Mesenchymal stem cell (in vitro differentiated cells and primary cell): Measurements from ENCODE around the gene PIGQ.

ENCODE experiments used
- DNase-seq: peaks from one replicate; pipeline ENCODE4 v3.0.0-alpha.2; 2013
- H2AFZ ChIP-seq: one replicate; pipeline ENCODE4 v1.6.1; 2013; ENCODE audit warnings: low read depth, mild to moderate bottlenecking, control low read depth, inconsistent platforms, low read length, moderate library complexity
- H2AK5ac ChIP-seq: 2 replicates; pipeline ENCODE4 v1.6.1; 2013; ENCODE audit warnings: low read length, moderate library complexity, mild to moderate bottlenecking, inconsistent platforms; ENCODE audit not compliant: severe bottlenecking
- H2BK120ac ChIP-seq: one replicate; pipeline ENCODE4 v1.6.1; 2013; ENCODE audit warnings: low read depth, mild to moderate bottlenecking, inconsistent platforms, low read length, moderate library complexity
- H2BK12ac ChIP-seq, 2 experiments: one replicate each; pipeline ENCODE4 v1.6.1; 2013; ENCODE audit warnings: inconsistent platforms in 2 of 2, low read length in 2 of 2, mild to moderate bottlenecking in 2 of 2, moderate library complexity in 2 of 2, control low read depth in 1 of 2
- H2BK15ac ChIP-seq: one replicate; pipeline ENCODE4 v1.6.1; 2013; ENCODE audit warnings: mild to moderate bottlenecking, low read depth, inconsistent platforms; ENCODE audit not compliant: poor library complexity, severe bottlenecking
- H2BK5ac ChIP-seq: 2 replicates; pipeline ENCODE4 v1.6.1; 2013; ENCODE audit warnings: low read depth, mild to moderate bottlenecking, low read length, control low read depth, inconsistent platforms; ENCODE audit not compliant: poor library complexity, severe bottlenecking
- H3K14ac ChIP-seq, 2 experiments: one replicate each; pipeline ENCODE4 v1.6.1; 2013; ENCODE audit warnings: inconsistent platforms in 2 of 2, low read length in 2 of 2, control low read depth in 1 of 2, mild to moderate bottlenecking in 1 of 2, moderate library complexity in 1 of 2
- H3K18ac ChIP-seq, 2 experiments: one replicate each; pipeline ENCODE4 v1.6.1; 2013; ENCODE audit warnings: inconsistent platforms in 2 of 2, low read length in 2 of 2, control low read depth in 1 of 2, low read depth in 1 of 2, mild to moderate bottlenecking in 1 of 2
- H3K23ac ChIP-seq, 2 experiments: one replicate each; pipeline ENCODE4 v1.6.1; 2013; ENCODE audit warnings: inconsistent platforms in 2 of 2, low read length in 2 of 2, mild to moderate bottlenecking in 2 of 2, moderate library complexity in 2 of 2, control low read depth in 1 of 2
- H3K27ac ChIP-seq: 2 replicates; pipeline ENCODE4 v1.5.1; 2013; ENCODE audit warnings: mild to moderate bottlenecking, moderate library complexity, low read length, control low read depth, inconsistent platforms; ENCODE audit not compliant: poor library complexity, severe bottlenecking
- H3K27me3 ChIP-seq, 2 experiments: 2 replicates each; pipeline versions ENCODE4 v1.6.1 to v1.7.0; 2013; ENCODE audit warnings: low read length in 2 of 2, mild to moderate bottlenecking in 2 of 2, moderate library complexity in 2 of 2, control low read depth in 1 of 2, inconsistent platforms in 1 of 2; ENCODE audit not compliant: control insufficient read depth in 1 of 2, insufficient read depth in 1 of 2
- H3K36me3 ChIP-seq, 2 experiments: 2 replicates each; pipeline versions ENCODE4 v1.6.1 to v1.7.0; 2013; ENCODE audit warnings: low read length in 2 of 2, control low read depth in 1 of 2, inconsistent platforms in 1 of 2, low read depth in 1 of 2, mild to moderate bottlenecking in 1 of 2; ENCODE audit not compliant: insufficient read depth in 2 of 2, control insufficient read depth in 1 of 2
- H3K4ac ChIP-seq, 2 experiments: one replicate each; pipeline ENCODE4 v1.6.1; 2013; ENCODE audit warnings: inconsistent platforms in 2 of 2, low read length in 2 of 2, mild to moderate bottlenecking in 2 of 2, moderate library complexity in 2 of 2, control low read depth in 1 of 2, low read depth in 1 of 2
- H3K4me1 ChIP-seq: 2 replicates; pipeline ENCODE4 v1.6.1; 2013; ENCODE audit warnings: low read depth, low read length, control low read depth; ENCODE audit not compliant: control insufficient read depth, insufficient read depth
- H3K4me2 ChIP-seq: 2 replicates; pipeline ENCODE4 v1.6.1; 2013; ENCODE audit warnings: low read length, mild to moderate bottlenecking, inconsistent platforms; ENCODE audit not compliant: poor library complexity, severe bottlenecking
- H3K4me3 ChIP-seq, 2 experiments: 2 replicates each; pipeline versions ENCODE4 v1.5.1 to v1.7.0; 2013; ENCODE audit warnings: low read length in 2 of 2, mild to moderate bottlenecking in 2 of 2, control low read depth in 1 of 2, low read depth in 1 of 2; ENCODE audit not compliant: insufficient read depth in 1 of 2
- H3K79me1 ChIP-seq: replicated peaks from 2 replicates; pipeline ENCODE4 v1.6.1; 2013; ENCODE audit warnings: mild to moderate bottlenecking, control low read depth, low read length, inconsistent platforms; ENCODE audit not compliant: poor library complexity, severe bottlenecking
- H3K9ac ChIP-seq: 2 replicates; pipeline ENCODE4 v1.7.0; 2013; ENCODE audit warnings: mild to moderate bottlenecking, low read length, moderate library complexity
- H3K9me3 ChIP-seq: 2 replicates; pipeline ENCODE4 v1.7.0; 2013; ENCODE audit warnings: mild to moderate bottlenecking, low read length; ENCODE audit not compliant: control insufficient read depth
- H4K8ac ChIP-seq: one replicate; pipeline ENCODE4 v1.6.1; 2013; ENCODE audit warnings: inconsistent platforms, mild to moderate bottlenecking, low read length, moderate library complexity
- H4K91ac ChIP-seq: one replicate; pipeline ENCODE4 v1.6.1; 2013; ENCODE audit warnings: mild to moderate bottlenecking, low read length, inconsistent platforms
- WGBS: methylation state at CpG from one replicate; pipeline ENCODE4 v1.1.7; 2013; ENCODE audit warnings: mixed read lengths; 5-methylcytosine and 5-hydroxymethylcytosine counted together

PIGQ gene

GRCh38 chr16:615122-615521 is 45.4 kb downstream of the PIGQ start:
- H2BK120ac ChIP-seq: no peak overlapping the region
- H2AK5ac ChIP-seq: no peak overlapping the region
- peaks cover 35% of the 10 kb centered on the region for H3K79me1 ChIP-seq

DNA sequence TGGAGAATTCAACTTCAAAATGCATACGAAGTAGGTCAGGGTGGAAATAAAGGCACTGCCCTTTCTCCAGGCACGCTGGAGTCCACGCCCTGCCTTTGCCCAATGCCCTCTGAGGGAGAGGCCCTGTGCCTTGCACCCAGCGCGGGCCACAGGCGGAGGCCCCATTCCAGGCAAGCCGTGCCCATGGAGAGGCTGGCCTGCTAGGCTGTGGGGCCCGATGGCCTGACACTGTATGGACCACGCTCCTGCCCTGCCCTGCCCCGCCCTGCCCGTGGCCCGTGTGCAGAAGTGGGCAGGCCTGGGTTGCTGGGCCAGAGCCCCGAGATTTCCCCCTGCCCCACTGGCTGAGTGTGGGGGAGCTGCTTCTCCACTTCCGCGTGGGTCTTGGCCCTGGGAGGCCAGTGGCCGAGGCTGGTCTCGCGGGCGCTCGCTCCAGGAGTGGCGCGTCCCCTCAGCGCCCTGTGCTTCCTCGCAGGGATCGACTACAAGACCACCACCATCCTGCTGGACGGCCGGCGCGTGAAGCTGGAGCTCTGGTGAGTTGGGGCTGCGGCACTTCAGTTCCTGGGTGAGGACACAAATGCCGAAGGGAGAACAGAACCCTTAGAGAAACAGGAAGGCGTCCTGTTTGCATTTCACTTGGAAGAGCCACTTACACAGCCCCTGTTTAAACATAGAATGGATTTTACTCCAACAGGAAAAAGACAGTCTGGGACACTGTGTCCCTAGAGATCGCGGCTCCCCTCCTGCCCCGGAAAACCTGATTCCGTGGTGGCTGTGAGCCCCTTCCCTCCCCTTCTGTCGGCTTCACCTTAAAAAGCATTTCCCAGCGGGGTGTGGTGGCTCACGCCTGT is 47.2 kb downstream of the PIGQ start:
- Histone ChIP-seq H3K27me3 (no peaks in the 10 kb centered on the region), H2AK5ac (no peak overlapping the region), H2BK12ac (no peak overlapping the region), H3K4me1 (peaks cover 9% of the 10 kb centered on the region), H3K18ac (no peak overlapping the region), H3K4me2 (no peak overlapping the region), H2BK5ac (no peak overlapping the region), H2AFZ (no peak overlapping the region), H3K79me1 (peaks cover 41% of the 10 kb centered on the region), H2BK120ac (no peak overlapping the region), H3K23ac (no peak overlapping the region), H4K8ac (no peak overlapping the region), H3K9ac (no peak overlapping the region), H3K9me3 (no peaks in the 10 kb centered on the region), H3K14ac (no peak overlapping the region), H3K27ac (no peak overlapping the region), H2BK15ac (no peak overlapping the region), H3K4me3 (no peak overlapping the region), H3K36me3 (peaks cover 0 to 42% of the 10 kb centered on the region in 2 experiments), H4K91ac (no peak overlapping the region), H3K4ac (no peak overlapping the region)
- no peak for DNase-seq
- whole genome bisulfite sequencing: 95% methylated on average over 39 of the region's 39 CpGs

More at GRCh38 chr16:615122-615521, 45.4 kb downstream of the PIGQ start:
- 94% methylated on average over 13 of the region's 13 CpGs for WGBS
- H3K4me2 ChIP-seq: no peak overlapping the region
- no peak overlapping the region for H2BK12ac ChIP-seq
- no peak overlapping the region for H3K9ac ChIP-seq
- no peak overlapping the region for H2BK15ac ChIP-seq
- H2BK5ac ChIP-seq: no peak overlapping the region
- H3K23ac ChIP-seq: no peak overlapping the region
- no peak overlapping the region for H3K18ac ChIP-seq
- no peak overlapping the region for H3K14ac ChIP-seq
- no peak overlapping the region for H4K91ac ChIP-seq
- peak overlapping the region; percentile 30 for H4K8ac ChIP-seq
- no peak overlapping the region for H3K27ac ChIP-seq
- no peak for DNase-seq
- H3K4ac ChIP-seq: no peak overlapping the region
- H3K27me3 ChIP-seq: no peaks in the 10 kb centered on the region
- peaks cover 8% of the 10 kb centered on the region for H3K4me1 ChIP-seq
- no peak overlapping the region for H2AFZ ChIP-seq
- H3K4me3 ChIP-seq: no peak overlapping the region
- H3K9me3 ChIP-seq: no peaks in the 10 kb centered on the region
- H3K36me3 ChIP-seq: peaks cover 0 to 34% of the 10 kb centered on the region in 2 experiments

- Histone ChIP-seq H2BK120ac (no peak overlapping the region), H3K9me3 (no peaks in the 10 kb centered on the region), H3K79me1 (peaks cover 47% of the 10 kb centered on the region), H2BK12ac (no peak overlapping the region), H3K36me3 (peaks cover 0 to 42% of the 10 kb centered on the region in 2 experiments), H2BK5ac (no peak overlapping the region), H2BK15ac (no peak overlapping the region), H3K4ac (no peak overlapping the region), H2AFZ (no peak overlapping the region), H3K4me1 (peaks cover 12% of the 10 kb centered on the region), H3K18ac (no peak overlapping the region), H3K27ac (no peak overlapping the region), H3K4me3 (no peak overlapping the region), H3K23ac (no peak overlapping the region), H3K27me3 (no peaks in the 10 kb centered on the region), H4K8ac (no peak overlapping the region), H3K9ac (no peak overlapping the region), H2AK5ac (no peak overlapping the region), H4K91ac (no peak overlapping the region), H3K4me2 (no peak overlapping the region), H3K14ac (no peak overlapping the region)
- WGBS: 91% methylated on average over 16 of the region's 16 CpGs
- DNase-seq: no peak
These were observed 48.1 kb downstream of the PIGQ start for GRCh38 chr16:617855-618254.

DNA sequence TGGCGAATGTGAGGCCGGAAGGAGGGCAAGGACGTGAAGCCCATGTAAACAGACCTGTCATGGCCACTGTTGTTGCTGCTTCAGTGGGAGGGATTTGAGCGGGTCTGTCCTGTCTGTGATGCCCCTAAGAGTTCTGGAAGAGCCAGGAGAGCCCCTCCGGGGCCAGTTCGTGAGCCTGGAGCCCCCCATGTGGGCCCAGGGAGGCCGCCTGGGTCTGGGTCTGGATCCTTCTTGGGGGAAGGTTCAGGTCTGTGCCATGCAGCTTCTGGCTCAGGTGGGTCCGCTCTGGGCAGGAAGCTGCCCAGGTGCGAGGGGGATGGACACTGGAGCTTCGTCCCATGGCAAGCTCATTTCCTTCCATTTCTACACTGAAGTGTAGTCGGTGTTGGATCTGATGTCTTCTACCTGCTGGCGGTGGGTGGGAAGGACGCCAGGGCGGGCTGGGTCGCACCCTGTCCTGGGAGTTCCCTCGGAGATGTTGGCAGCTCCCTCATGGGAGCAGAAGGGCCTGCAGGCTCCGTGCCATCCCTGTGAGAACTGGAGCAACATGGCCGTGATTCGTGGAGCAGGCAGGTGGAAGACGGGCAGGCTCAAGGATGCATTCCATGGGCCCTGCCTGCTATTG is 49.8 kb downstream of the PIGQ start:
- no peak overlapping the region for H2BK15ac ChIP-seq
- H3K79me1 ChIP-seq: peaks cover 48% of the 10 kb centered on the region
- H3K36me3 ChIP-seq: peaks cover 0 to 33% of the 10 kb centered on the region in 2 experiments
- no peak overlapping the region for H3K23ac ChIP-seq
- H4K91ac ChIP-seq: no peak overlapping the region
- DNase-seq: no peak
- no peak overlapping the region for H3K18ac ChIP-seq
- no peak overlapping the region for H3K4me2 ChIP-seq
- H3K4ac ChIP-seq: no peak overlapping the region
- H4K8ac ChIP-seq: peak overlapping the region; percentile 36
- WGBS: 95% methylated on average over 20 of the region's 20 CpGs
- no peak overlapping the region for H2AFZ ChIP-seq
- peak overlapping the region in 1 of 2 experiments; percentile 19 for H3K4me3 ChIP-seq
- H3K9ac ChIP-seq: no peak overlapping the region
- no peak overlapping the region for H2AK5ac ChIP-seq
- no peaks in the 10 kb centered on the region for H3K27me3 ChIP-seq
- H3K27ac ChIP-seq: no peak overlapping the region
- H2BK12ac ChIP-seq: no peak overlapping the region
- H3K9me3 ChIP-seq: no peaks in the 10 kb centered on the region
- H2BK120ac ChIP-seq: no peak overlapping the region
- H2BK5ac ChIP-seq: no peak overlapping the region
- peaks cover 11% of the 10 kb centered on the region for H3K4me1 ChIP-seq
- H3K14ac ChIP-seq: no peak overlapping the region
